ENCODE results near the gene ID1.

GRCh38 chr20:31560746-31561598 is 44.1 kb upstream of the ID1 start:
- TF ChIP-seq CTCF (conservative IDR thresholded peaks at IDR 0.05 in 1 of 2, IDR thresholded peaks at IDR 0.05 in 1 of 2; ENCODE audit: extremely low read depth in 1 of 2, insufficient read depth in 1 of 2, low read depth in 1 of 2, low read length in 2 of 2) (no peak), EZH2 (IDR thresholded peaks at IDR 0.05; ENCODE audit: borderline replicate concordance, low read length) (no peak)
